Esophagus muscularis mucosa (tissue), 4 donors: ENCODE results near the gene PDIA5.

Experiments
- EP300 ChIP-seq: sonication (generic); formaldehyde crosslinking; IDR thresholded peaks from one replicate; pipeline ENCODE4 v1.6.1; 2017; ENCODE audit warnings: antibody characterized with exemption
- POLR2A ChIP-seq: fragments of 450-650 bp; IDR thresholded peaks from one replicate; pipeline ENCODE4 v1.6.1; 2017; ENCODE audit warnings: antibody characterized with exemption, moderate library complexity, mild to moderate bottlenecking, low read depth
- POLR2AphosphoS5 ChIP-seq, 2 donors: sonication (generic); formaldehyde crosslinking; IDR thresholded peaks; one replicate each; pipeline ENCODE4 v1.6.1; 2017; ENCODE audit warnings: antibody characterized with exemption in 2 of 2
- TF ChIP-seq, protein P1 (sequence below), 3 experiments: fragments of 200-600 bp in 2 of 3; fragments of 450-650 bp in 1 of 3; sonication (generic) in 2 of 3; IDR thresholded peaks; one replicate each; pipeline ENCODE4 v1.5.1; 2017 to 2019; ENCODE audit warnings: antibody characterized with exemption in 3 of 3, mild to moderate bottlenecking in 2 of 3, moderate library complexity in 1 of 3

GRCh38 chr3:123141276-123141675 is 74.5 kb downstream of the PDIA5 start:
- TF ChIP-seq, protein P1, sequence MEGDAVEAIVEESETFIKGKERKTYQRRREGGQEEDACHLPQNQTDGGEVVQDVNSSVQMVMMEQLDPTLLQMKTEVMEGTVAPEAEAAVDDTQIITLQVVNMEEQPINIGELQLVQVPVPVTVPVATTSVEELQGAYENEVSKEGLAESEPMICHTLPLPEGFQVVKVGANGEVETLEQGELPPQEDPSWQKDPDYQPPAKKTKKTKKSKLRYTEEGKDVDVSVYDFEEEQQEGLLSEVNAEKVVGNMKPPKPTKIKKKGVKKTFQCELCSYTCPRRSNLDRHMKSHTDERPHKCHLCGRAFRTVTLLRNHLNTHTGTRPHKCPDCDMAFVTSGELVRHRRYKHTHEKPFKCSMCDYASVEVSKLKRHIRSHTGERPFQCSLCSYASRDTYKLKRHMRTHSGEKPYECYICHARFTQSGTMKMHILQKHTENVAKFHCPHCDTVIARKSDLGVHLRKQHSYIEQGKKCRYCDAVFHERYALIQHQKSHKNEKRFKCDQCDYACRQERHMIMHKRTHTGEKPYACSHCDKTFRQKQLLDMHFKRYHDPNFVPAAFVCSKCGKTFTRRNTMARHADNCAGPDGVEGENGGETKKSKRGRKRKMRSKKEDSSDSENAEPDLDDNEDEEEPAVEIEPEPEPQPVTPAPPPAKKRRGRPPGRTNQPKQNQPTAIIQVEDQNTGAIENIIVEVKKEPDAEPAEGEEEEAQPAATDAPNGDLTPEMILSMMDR (IDR thresholded peaks at IDR 0.05), result no peak
- TF ChIP-seq POLR2A (no peak), POLR2AphosphoS5 (IDR thresholded peaks at IDR 0.05) (no peak), EP300 (no peak)
